Lower leg skin (tissue), 3 donors: ENCODE measurements around the gene KRT86.
"Not testable (repeated sequence)": the region's sequence is repeated elsewhere in the genome, so short reads cannot be mapped to it uniquely, and the experiment has no call there.

Source experiments
- CTCF ChIP-seq, 3 donors: fragments of 450-650 bp; IDR thresholded peaks; one replicate each; pipeline ENCODE4 v1.5.1; 2016; ENCODE audit warnings: antibody characterized with exemption in 3 of 3, mild to moderate bottlenecking in 3 of 3, moderate library complexity in 2 of 3
- POLR2A ChIP-seq, 2 donors: fragments of 450-650 bp; IDR thresholded peaks; one replicate each; pipeline ENCODE4 v1.6.1; 2016 to 2017; ENCODE audit warnings: antibody characterized with exemption in 2 of 2, mild to moderate bottlenecking in 1 of 2, moderate library complexity in 1 of 2

DNA sequence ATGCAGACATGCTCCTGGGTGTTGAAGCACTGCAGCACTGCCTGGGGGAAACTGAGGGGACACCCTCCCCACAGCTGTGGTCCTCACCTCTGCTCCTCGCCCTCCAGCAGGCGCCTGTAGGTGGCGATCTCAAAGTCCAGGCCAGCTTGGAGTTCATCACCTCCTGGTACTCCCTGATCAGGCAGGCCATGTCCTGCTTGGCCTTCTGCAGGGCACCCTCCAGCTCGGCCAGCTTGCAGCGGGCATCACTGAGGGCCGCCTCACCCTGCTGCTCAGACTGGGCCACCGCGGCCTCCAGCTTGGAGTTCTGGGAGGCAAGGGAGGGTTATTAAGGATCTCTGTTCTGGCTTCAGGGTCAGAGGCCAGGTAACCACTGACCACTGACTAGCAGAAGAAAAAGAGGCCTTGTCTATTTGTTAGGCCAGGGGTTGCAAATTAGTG lies 22.2 kb upstream of the KRT86 start:
- TF ChIP-seq POLR2A, CTCF (IDR thresholded peaks at IDR 0.05): not testable (repeated sequence)
